Measurements from ENCODE around the gene ORM1.

- no peak for TF ChIP-seq CTCF (IDR thresholded peaks at IDR 0.05)
- no peak for TF ChIP-seq POLR2A (IDR thresholded peaks at IDR 0.05)
Measured at GRCh38 chr9:114312513-114312875, 10.4 kb upstream of the ORM1 start.
